GM23338 (cell line): ENCODE data around the gene PAXX. TPM values are rescaled to one million over a fixed set of nuclear protein-coding genes. Genes with fewer than 3 reads are reported as not detected.
A peak's percentile ranks its signal among the peaks of the same experiment; 100 is the strongest.

Source experiments
- ATAC-seq: fragments of 200-7000 bp; cut with Tn5 transposase; 3 replicates; pipeline ENCODE4 v1.9.1; 2020
- DNase-seq: peaks from one replicate; pipeline ENCODE4 v3.0.0-alpha.2; 2015; ENCODE audit warnings: low spot score
- H2AFZ ChIP-seq: fragments of 200-600 bp; sonication (generic); 2 replicates; pipeline ENCODE4 v1.8.0; 2016; ENCODE audit warnings: antibody characterized with exemption, mild to moderate bottlenecking, moderate library complexity
- H3F3A ChIP-seq: fragments of 200-600 bp; sonication (generic); replicated peaks from 2 replicates; pipeline ENCODE4 v1.8.0; 2017; ENCODE audit warnings: antibody characterized with exemption, mixed run types, low read depth
- H3K27ac ChIP-seq: fragments of 200-600 bp; sonication (generic); 2 replicates; pipeline ENCODE4 v1.6.1; 2016; ENCODE audit warnings: low read depth
- H3K27me3 ChIP-seq: fragments of 200-600 bp; sonication (generic); 2 replicates; pipeline ENCODE4 v1.8.0; 2016; ENCODE audit warnings: mild to moderate bottlenecking, mixed run types, moderate library complexity; ENCODE audit not compliant: insufficient read depth
- H3K36me3 ChIP-seq: fragments of 200-600 bp; sonication (generic); 2 replicates; pipeline ENCODE4 v1.8.0; 2016; ENCODE audit warnings: mild to moderate bottlenecking; ENCODE audit not compliant: insufficient read depth
- H3K4me1 ChIP-seq: fragments of 200-600 bp; sonication (generic); 2 replicates; pipeline ENCODE4 v1.8.0; 2016; ENCODE audit warnings: mild to moderate bottlenecking, moderate library complexity; ENCODE audit not compliant: insufficient read depth
- H3K4me2 ChIP-seq: fragments of 200-600 bp; sonication (generic); 2 replicates; pipeline ENCODE4 v1.7.1; 2017; ENCODE audit warnings: mixed run types
- H3K4me3 ChIP-seq: fragments of 200-600 bp; sonication (generic); 2 replicates; pipeline ENCODE4 v1.6.1; 2016; ENCODE audit warnings: mixed run types
- H3K79me2 ChIP-seq: fragments of 200-600 bp; sonication (generic); replicated peaks from 2 replicates; pipeline ENCODE4 v1.8.0; 2017; ENCODE audit warnings: mild to moderate bottlenecking; ENCODE audit not compliant: insufficient read depth
- H3K9me2 ChIP-seq: fragments of 200-600 bp; sonication (generic); 2 replicates; pipeline ENCODE4 v1.8.0; 2017; ENCODE audit not compliant: insufficient read depth
- H4K20me1 ChIP-seq: fragments of 200-600 bp; sonication (generic); replicated peaks from 2 replicates; pipeline ENCODE4 v1.8.0; 2017; ENCODE audit warnings: mild to moderate bottlenecking; ENCODE audit not compliant: insufficient read depth
- H3K27ac Mint-ChIP-seq: 2 replicates; pipeline ENCODE4 v1.8.0; 2020; ENCODE audit warnings: inconsistent platforms, mild to moderate bottlenecking, moderate library complexity, mixed read lengths
- H3K27me3 Mint-ChIP-seq: 3 replicates; pipeline ENCODE4 v1.8.0; 2022; ENCODE audit warnings: low read depth, mild to moderate bottlenecking, moderate library complexity, mixed read lengths, inconsistent platforms; ENCODE audit not compliant: insufficient read depth, poor library complexity
- H3K36me3 Mint-ChIP-seq: 3 replicates; pipeline ENCODE4 v1.8.0; 2021; ENCODE audit warnings: low read depth, mild to moderate bottlenecking, inconsistent platforms, moderate library complexity, mixed read lengths
- H3K4me1 Mint-ChIP-seq: 3 replicates; pipeline ENCODE4 v1.8.0; 2020; ENCODE audit warnings: mild to moderate bottlenecking, inconsistent platforms, mixed read lengths
- H3K4me3 Mint-ChIP-seq: 3 replicates; pipeline ENCODE4 v1.8.0; 2021; ENCODE audit warnings: moderate library complexity, mild to moderate bottlenecking, inconsistent platforms, mixed read lengths
- H3K9me3 Mint-ChIP-seq: 3 replicates; pipeline ENCODE4 v1.8.0; 2020; ENCODE audit warnings: moderate library complexity, mild to moderate bottlenecking, inconsistent platforms, mixed read lengths
- EZH2 ChIP-seq: fragments of 200-600 bp; sonication (generic); IDR thresholded peaks from one replicate; pipeline ENCODE4 v1.8.0; 2017; ENCODE audit warnings: antibody characterized with exemption, mild to moderate bottlenecking, low read depth; ENCODE audit not compliant: unreplicated experiment
- ZNF462 ChIP-seq: fragments of 250-450 bp; sonication (Bioruptor Pico); IDR thresholded peaks from 2 replicates; pipeline ENCODE4 v1.5.0; 2020; ENCODE audit warnings: mild to moderate bottlenecking, moderate library complexity
- polyA plus RNA-seq: library from polyadenylated mRNA; unstranded; fragments of >200 nt; fragmentation: Nextera tagmentation; extraction: Ambion mirVana; gene quantifications from 2 replicates; pipeline ENCODE4 v1.2.1, GENCODE V29; 2016
- total RNA-seq: library from RNA; depleted of rRNA; stranded (reverse); fragments of >200 nt; shearing (Covaris generic); gene quantifications from 2 replicates; pipeline ENCODE4 v1.2.3, GENCODE V29; 2014

The PAXX gene
- total and polyA plus RNA-seq, 2 experiments from 2014 or later: 71.5 to 86.0 TPM

GRCh38 chr9:136985027-136985602 lies 7.1 kb upstream of the PAXX start:
- no peaks in the 10 kb centered on the region for H4K20me1 ChIP-seq

More at GRCh38 chr9:136985027-136985602, 7.1 kb upstream of the PAXX start:
- H3K36me3 ChIP-seq: no peaks in the 10 kb centered on the region
- H3K9me2 ChIP-seq: no peaks in the 10 kb centered on the region
- H3F3A ChIP-seq: no peaks in the 10 kb centered on the region
- peak overlapping the region; percentile 46; the same call in 2 of the 3 replicates for H3K4me3 Mint-ChIP-seq
- ATAC-seq (peak; percentile 55), DNase-seq (peak; percentile 53)
- no peaks in the 10 kb centered on the region for H3K79me2 ChIP-seq
- peak overlapping the region; percentile 68 for H3K4me3 ChIP-seq
- peak overlapping the region; percentile 93 for H3K4me2 ChIP-seq
- TF ChIP-seq ZNF462 (CRISPR knock-in tag) (no peak), EZH2 (peak; percentile 39)
- peaks cover 3% of the 10 kb centered on the region; the same call in 1 of the 2 replicates for H3K4me1 ChIP-seq
- H3K27ac ChIP-seq: no peak overlapping the region
- peak overlapping the region; percentile 94 for H2AFZ ChIP-seq
- no peaks in the 10 kb centered on the region; the same call in 2 of the 3 replicates for H3K36me3 Mint-ChIP-seq
- no peaks in the 10 kb centered on the region for H3K9me3 Mint-ChIP-seq
- no peak overlapping the region for H3K27ac Mint-ChIP-seq
- no peaks in the 10 kb centered on the region; the same call in 2 of the 3 replicates for H3K4me1 Mint-ChIP-seq
- peaks cover 39% of the 10 kb centered on the region for H3K27me3 ChIP-seq
- peaks cover 27% of the 10 kb centered on the region for H3K27me3 Mint-ChIP-seq
